ENCODE data around the gene KHDC4. TPM values are rescaled to one million over a fixed set of nuclear protein-coding genes. Genes with fewer than 3 reads are reported as not detected.
A peak's percentile ranks its signal among the peaks of the same experiment; 100 is the strongest.

KHDC4 gene
- total and polyA plus RNA-seq, 2 of the 4 experiments (the other 2 are of a cell fraction), result 28.0 to 29.9 TPM

DNA sequence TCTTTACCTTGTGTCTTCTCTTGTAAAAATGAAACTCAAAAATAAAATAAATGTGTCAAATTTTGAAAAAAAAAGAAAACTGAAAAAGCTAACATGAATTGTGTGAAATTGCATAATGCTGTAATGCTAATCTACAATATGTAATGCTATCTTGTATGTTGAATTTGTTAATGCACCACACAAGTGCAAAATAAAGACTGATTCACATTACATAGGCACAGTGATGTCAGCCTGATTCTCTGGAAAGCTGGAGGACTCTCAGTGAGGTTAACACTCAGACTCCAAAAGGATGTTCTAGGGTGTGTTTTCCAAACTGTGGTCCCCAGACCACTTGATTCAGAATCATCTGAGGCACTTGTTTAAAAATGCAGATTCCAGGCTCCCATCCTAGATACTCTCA, 49.2 kb downstream of the KHDC4 start:
- dilution Hi-C loops (cut with HindIII; ENCODE audit: low sequenced_read_pairs, unreplicated experiment), result no loop called here
- no peak overlapping the region for H3K14ac ChIP-seq (replicated peaks; ENCODE audit: low read depth, low read length)
- no peak overlapping the region for H4K91ac ChIP-seq (ENCODE audit: insufficient read depth, low read depth, low read length)
- H3K4ac ChIP-seq (ENCODE audit: low read depth, low read length), result no peak overlapping the region
- no peaks in the 10 kb centered on the region for H3K27me3 ChIP-seq (ENCODE audit: control insufficient read depth, insufficient read depth, low read length)
- H2AFZ ChIP-seq (replicated peaks; ENCODE audit: low read length, poor library complexity), result no peak overlapping the region
- DNase-seq (peak; percentile 36), ATAC-seq (ENCODE audit: low read depth) (peak; percentile 8; the same call in 1 of the 2 replicates)
- no peak overlapping the region for H3K23ac ChIP-seq (ENCODE audit: low read depth, low read length)
- no peak overlapping the region for H2AK5ac ChIP-seq (ENCODE audit: low read depth, low read length)
- in situ Hi-C loops (cut with MboI; ENCODE audit: low sequenced_read_pairs), result no loop called here
- no peak overlapping the region for H2AK9ac ChIP-seq (replicated peaks; ENCODE audit: low read depth, low read length, poor library complexity)
- no peak overlapping the region for H3K4me2 ChIP-seq (ENCODE audit: low read depth, low read length)
- H2BK5ac ChIP-seq (ENCODE audit: low read depth, low read length, poor library complexity, severe bottlenecking), result peak overlapping the region; percentile 6
- no peak overlapping the region for H2BK120ac ChIP-seq (ENCODE audit: low read depth, low read length)
- no peak overlapping the region; the same call in 1 of the 2 replicates for H3K27ac ChIP-seq (ENCODE audit: insufficient read depth, low read length)
- H2BK20ac ChIP-seq (ENCODE audit: low read depth, low read length), result no peak overlapping the region
- intact Hi-C loops (cut with micrococcal nuclease), result no loop called here
- no peaks in the 10 kb centered on the region for H3K9me1 ChIP-seq (ENCODE audit: insufficient read depth, low read length)
- no peak overlapping the region for H3K56ac ChIP-seq (ENCODE audit: extremely low read depth, insufficient read depth, low read length)
- no peak overlapping the region for H3K4me3 ChIP-seq (ENCODE audit: insufficient read depth, low read depth, low read length)
- TF ChIP-seq MAZ (IDR thresholded peaks at IDR 0.05; ENCODE audit: borderline replicate concordance, low read depth, low read length), result no peak
- no peak for TF ChIP-seq CEBPB (IDR thresholded peaks at IDR 0.05; ENCODE audit: low read depth, low read length)
- H3K79me1 ChIP-seq (ENCODE audit: low read depth in 1 of 2, low read length in 2 of 2), result peaks cover 0 to 2% of the 10 kb centered on the region in 2 experiments; a peak in 1 of 4 replicates
- no peaks in the 10 kb centered on the region for H4K20me1 ChIP-seq (ENCODE audit: insufficient read depth, low read length)
- H3K9ac ChIP-seq (ENCODE audit: low read depth, low read length), result no peak overlapping the region
- ChIA-PET POLR2A (ENCODE audit: unreplicated experiment) (no interaction called here), CTCF (interaction anchor here (1.6 kb wide), 1 partner anchor 20 kb away, joined by 3 read pairs; no protein-coding TSS in a partner anchor)
- no peak overlapping the region for H4K8ac ChIP-seq (ENCODE audit: low read depth in 2 of 2, low read length in 2 of 2)
- no peak overlapping the region for H2BK15ac ChIP-seq (ENCODE audit: low read depth, low read length)
- H3K4me1 ChIP-seq (ENCODE audit: control insufficient read depth, insufficient read depth, low read length), result peaks cover 14% of the 10 kb centered on the region
- H3K18ac ChIP-seq (ENCODE audit: low read depth, low read length), result peak overlapping the region; percentile 4; the same call in 1 of the 2 replicates
- BruUV-seq (replicated peaks), result no TSS peak
- no peak overlapping the region; the same call in 1 of the 2 replicates for H4K5ac ChIP-seq (ENCODE audit: low read depth, low read length)
- H3K36me3 ChIP-seq (ENCODE audit: control insufficient read depth, insufficient read depth, low read length), result peaks cover 10% of the 10 kb centered on the region
- no peaks in the 10 kb centered on the region for H3K9me3 ChIP-seq (ENCODE audit: control insufficient read depth, insufficient read depth, low read length)

All from IMR-90 (cell line).